ENCODE results near the gene RIBC2.
"Not testable (repeated sequence)": the region's sequence is repeated elsewhere in the genome, so short reads cannot be mapped to it uniquely, and the experiment has no call there.

Gene RIBC2, protein sequence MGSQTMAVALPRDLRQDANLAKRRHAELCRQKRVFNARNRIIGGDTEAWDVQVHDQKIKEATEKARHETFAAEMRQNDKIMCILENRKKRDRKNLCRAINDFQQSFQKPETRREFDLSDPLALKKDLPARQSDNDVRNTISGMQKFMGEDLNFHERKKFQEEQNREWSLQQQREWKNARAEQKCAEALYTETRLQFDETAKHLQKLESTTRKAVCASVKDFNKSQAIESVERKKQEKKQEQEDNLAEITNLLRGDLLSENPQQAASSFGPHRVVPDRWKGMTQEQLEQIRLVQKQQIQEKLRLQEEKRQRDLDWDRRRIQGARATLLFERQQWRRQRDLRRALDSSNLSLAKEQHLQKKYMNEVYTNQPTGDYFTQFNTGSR

DNA sequence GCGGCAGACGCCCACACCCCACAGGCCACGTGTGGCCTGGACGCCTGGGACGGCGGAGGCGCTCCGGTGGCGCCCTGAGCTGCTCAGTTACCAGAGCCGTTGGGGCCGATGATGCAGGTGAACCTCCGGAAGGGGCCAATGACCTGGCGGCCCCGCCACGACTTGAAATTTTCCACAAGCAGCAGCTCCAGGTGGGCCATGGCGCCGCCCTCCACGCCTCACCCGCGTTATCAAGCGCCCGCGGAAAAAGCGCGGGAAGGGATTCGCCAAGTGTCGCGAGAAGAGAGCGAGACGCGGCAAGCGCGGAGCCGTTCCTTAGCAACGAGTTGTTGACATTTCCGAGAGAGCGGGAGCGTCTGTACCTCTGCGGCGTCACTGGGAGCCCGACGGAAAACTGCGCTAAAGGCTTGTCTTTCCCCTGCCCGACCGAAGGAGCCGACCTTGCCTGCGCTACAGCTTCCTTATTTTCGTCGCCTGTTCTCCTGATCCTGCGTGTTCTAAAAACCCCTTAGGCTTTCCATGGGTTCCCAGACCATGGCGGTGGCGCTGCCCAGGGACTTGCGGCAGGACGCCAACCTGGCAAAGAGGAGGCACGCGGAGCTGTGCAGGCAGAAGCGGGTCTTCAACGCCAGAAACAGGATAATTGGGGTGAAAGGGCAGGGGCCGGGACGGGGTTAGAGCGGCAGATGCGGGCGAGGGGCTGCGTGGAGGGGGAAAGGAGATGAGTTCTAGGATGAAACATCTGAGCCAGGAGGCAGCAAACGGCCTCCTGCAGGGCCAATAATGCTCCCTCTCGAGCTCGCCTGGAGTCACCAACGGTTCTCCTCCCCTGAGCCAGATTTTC lies at the start of gene RIBC2, which contains the start of gene SMC1B:
RIBC2 (plus strand) TSS at position 326 of the 844 bp plus-strand sequence; CDS start at position 520, 194 bp downstream.
SMC1B (minus strand) TSS at position 232 of the 844 bp plus-strand sequence; CDS start at position 200, 32 bp downstream.
- DNase-seq, result peak; percentile 88

DNA sequence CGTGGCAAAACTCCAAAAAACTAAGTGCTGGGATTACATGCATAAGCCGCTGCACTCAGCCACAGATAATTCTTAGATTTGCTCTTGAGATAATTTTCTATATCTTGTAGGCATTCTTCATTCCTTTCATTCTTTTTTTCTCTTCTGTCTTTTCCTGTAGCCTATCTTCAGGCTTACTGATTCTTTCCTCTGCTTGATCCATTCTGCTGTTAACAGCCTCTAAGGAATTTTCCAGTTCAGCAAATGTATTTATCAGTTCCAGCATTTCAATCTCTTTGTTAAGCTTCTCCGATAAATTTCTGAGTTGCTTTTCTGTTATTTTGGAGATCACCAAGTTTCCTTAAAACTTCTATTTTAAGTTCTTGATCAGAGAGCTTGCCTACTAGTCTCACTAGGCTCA lies 46.8 kb upstream of the RIBC2 start:
- no peak for DNase-seq

DNA sequence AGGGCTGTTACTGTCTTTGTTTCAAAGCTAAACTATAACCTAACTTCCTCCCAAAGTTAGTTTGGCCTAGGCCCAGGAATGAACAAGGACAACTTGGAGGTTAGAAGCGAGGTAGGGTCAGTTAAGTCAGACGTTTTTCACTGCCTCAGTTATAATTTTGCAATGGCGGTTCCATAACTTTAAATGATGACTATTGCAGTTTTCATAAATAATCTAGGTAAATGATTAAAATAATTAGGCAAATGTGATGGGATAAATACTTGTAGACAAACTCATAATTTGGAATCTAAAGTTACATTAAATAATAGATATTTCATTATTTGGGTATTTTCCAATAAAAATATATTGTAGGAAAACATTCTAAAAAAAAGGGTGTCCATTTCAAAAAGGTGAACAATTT lies 39.9 kb upstream of the RIBC2 start:
- not testable (repeated sequence) for DNase-seq

DNA sequence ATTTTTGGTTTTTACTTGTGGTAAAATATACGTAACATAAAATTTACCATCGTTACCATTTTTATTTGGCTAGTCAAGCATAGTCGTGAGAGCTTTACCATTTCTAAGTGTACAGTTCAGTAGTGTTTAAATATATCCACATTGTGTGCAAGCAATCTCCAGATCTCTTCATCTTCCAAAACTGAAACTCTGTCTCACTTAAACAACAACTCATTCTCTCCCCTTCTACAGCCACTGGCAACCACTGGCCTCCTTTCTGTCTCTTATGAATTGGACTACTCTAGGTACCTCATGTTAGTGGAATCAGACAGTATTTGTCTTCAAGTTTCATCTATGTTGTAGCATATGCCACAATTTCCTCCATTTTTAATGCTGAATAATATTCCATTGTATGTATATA lies 37.5 kb upstream of the RIBC2 start:
- DNase-seq, result no peak

DNA sequence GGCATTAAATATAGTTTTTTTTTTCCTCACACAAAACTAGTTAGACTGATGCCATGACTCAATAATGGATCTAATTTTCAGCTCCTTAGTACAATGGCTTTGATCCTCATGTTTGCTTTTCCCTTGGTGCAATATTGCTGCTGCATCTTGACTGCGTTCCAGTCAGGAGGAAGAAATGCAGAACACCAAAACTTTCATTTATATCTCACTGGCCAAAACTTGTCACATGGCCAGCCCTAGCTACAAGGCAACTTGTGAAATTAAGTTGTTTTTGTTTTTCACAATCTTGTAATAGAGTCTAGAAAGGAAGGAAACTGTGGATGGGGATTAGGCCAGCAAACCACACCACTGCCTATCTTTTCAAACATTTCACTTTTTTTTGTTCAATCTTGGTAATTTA lies 36.8 kb upstream of the RIBC2 start:
- DNase-seq, result no peak

DNA sequence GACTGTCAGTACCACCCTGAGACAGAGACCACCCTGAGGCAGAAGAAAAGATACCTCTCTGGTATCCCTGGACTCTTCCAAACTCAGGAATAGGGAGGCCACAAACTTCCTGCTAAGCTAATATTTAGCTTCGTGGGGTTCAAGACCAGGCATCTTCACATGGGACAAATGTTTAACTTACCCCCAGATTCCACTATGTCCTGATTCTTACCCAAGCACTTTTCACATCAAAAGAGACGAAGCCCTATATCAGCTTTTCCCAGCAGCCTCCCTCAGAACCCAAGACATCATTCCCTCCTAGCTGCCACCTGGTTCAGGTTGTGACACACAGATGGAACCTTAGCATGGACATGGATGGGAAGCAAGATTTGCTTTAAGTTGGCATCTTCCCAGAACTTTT lies 32.1 kb upstream of the RIBC2 start:
- DNase-seq, result no peak

DNA sequence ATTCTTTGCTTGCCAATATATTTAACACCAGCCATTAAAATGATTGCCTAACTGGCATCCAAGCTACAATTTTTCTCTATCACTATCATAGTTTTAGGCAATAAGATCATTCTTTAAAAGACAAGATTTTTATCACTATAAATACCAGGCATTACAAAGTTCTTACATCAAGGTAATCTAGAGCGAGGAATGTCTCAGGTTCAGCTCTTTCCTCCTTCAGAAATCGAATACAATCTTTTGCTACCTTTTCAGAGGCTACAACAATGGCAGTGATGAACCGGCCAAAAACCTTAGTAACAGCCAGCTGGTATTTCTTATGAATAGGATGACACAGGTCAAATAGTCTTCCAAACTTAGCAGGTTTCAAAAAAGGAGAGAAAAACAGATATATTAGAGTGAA lies 23.9 kb upstream of the RIBC2 start:
- DNase-seq, result no peak

DNA sequence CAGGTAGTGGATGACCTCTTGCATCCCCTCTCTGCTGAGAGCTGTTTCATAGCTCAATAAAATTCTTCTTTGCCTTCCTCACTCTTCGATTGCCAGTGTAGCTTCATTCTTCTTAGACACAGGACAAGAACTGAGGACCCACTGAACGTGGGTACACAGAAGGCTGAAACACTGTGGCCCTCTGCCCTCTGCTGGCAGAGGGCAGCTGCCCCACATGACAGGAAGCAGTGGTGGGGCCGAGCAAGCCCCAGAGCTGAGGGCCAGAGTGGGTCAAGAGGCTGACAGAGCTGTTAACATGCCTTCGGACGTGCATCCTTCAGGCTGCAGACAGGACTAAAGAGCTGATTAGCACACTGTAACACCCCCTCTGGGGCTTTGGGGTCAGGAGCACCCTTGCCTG lies 15.7 kb upstream of the RIBC2 start:
- no peak for DNase-seq

DNA sequence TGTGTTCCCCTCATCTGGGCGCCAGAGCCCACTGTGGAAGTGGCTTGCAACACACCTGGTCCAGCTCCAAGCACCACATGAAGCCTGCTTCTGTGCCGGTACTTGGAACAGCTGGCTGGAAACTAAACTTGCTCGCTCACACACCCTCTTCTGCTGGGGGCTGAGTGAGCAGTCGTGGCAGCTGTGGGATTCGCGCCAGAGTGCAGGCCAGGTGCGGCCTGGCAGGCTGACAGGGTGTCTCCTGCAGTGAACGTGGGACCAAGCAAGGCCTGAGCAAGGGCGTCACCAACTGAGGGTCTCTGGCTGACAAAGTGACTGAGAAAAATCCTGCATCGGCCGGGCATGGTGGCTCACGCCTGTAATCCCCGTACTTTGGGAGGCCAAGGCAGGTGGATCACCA lies 15.3 kb upstream of the RIBC2 start:
- DNase-seq, result no peak

DNA sequence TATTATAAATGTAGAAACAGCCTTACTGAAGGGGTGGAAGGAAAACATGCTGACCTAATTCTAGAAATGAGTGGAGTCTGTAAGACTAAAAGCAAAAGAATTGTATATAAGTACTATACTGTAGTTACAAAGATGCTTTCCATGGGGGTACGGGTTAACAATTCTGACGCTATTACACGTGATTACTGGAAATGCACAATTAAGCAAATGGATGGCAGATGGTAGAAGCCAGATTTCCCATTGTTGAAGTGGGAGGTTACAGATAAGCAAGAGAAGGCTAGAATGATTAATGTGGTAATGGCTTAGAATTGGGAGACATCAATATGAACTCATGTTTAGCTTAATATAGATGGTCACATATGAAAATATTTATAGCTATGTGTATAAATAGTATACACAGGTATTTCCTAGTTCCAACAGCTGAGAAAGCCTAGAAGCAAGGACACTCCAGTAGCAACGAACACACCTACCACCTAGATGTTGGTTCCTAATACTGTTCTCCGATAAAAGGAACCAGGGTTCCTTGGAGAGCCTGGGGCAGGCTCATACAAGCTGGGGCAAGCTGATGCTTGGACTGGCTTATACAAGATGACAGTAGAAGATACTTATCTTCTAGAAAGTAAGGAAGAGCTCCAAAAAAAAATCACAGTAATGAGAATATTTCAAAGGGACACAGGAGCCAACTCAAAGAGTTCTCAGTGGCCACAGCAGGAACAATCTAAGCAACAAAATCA lies 13.6 kb upstream of the RIBC2 start:
- no peak for DNase-seq

DNA sequence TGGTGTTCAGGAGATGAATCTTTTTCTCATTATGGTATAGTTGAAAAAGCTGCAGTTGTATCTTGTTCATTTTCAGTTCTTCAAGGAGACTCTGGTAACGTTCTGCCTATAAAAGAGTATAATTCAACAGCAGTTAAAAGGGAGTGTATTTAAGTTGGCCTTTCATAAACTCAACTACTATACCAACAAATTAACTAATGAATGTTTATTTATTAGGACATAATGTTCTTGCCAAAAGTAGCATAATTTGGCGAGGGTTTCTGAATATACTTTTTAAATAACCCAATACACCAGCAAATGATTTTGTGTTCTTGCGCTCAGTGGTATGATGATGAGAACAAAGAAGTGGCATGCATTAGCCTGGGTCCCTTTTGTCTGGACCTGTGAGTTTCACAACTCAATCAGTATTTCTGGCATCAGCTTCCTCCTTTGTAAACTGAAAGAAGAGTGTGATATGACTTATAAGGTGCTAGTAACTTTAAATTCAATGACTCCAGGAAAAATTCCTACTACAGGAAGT lies 11.0 kb upstream of the RIBC2 start:
- no peak for DNase-seq

DNA sequence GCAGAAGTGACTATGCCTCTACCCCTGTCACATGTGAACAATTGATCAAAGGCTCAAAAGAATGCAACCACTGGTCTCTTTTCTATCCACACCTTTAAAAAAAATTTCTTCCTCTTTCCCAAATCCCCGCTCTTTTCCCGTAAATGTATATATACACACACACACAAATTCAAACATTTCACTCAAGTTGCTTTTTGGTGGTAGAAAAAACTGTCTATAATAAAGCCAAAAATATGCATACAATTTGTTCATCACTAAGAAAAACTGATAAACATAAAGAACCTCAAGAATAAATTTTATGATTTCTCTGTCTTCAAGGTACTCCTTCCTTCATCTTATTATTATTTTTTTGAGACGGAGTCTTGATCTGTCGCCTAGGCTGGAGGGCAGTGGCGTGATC lies 5.7 kb upstream of the RIBC2 start:
- DNase-seq, result no peak

DNA sequence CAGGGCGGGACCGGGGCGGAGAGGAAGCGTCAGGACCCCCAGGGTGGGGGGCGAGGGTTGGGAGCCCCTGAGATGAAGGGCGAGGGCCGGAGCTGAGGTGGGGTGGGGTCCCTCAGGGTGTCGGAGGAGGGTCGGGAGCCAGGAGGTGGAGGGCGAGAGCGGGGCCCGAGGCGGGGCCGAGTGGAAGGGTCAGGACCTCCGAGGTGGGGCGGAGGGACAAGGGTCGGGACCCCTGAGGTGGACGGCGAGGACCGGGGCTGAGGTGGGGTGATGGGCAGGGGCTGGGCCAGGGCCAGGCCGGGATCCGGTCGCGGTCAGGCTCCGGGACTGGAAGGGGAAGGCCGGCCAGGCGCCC lies 503 bp upstream of the RIBC2 start:
- no peak for DNase-seq

DNA sequence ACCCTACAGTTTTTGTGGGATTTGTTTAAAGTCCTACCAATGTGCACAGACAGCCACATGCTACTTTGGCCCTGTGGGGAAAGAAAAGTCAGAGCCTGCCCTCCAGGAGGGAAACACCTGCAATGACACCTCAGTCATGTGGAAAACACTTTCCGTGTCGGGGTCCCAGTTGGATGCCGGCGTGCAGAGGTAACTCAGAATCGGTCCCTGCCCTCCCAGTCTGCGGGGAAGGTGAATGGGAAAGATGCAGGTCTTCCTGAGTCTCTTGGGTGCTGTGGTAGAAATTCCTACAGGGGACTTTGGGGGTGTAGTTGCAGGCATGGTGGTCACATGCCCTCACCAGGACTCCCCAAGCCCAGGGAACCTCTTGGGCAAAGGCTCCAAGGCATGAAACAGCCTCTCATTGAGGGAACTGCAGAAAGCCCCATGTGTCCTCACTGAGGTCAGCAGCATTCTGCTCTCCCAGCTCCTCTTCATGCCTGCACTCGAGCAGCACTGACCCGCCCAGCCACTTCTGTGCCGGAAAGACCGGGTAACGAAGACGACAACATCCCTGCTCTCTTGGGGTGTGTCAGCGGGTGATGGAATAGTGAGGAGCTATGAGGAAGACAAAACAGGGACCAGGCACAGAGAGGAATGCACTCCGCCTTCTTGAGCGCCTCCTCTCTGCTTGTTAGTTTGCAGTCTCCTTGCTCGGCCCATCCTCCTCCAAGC lies 4.7 kb downstream of the RIBC2 start:
- DNase-seq, result no peak

DNA sequence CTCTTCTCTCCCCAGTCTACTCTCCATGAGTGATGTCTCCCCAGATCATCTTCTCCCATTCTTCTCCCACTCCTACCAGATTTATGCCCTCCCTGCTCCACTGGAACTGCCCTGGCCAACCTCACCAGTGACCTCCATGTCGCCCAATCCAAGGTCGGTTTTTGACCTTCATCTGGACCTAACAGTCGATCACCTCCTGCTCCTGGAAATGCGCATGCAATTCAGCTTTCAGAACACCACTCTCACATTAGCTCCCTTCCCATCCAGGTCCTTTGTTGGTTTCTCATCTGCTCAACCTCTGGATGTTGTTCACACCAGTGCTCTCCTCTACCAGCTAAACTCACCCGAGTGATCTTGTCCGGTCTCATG lies 5.3 kb downstream of the RIBC2 start:
- no peak for DNase-seq

DNA sequence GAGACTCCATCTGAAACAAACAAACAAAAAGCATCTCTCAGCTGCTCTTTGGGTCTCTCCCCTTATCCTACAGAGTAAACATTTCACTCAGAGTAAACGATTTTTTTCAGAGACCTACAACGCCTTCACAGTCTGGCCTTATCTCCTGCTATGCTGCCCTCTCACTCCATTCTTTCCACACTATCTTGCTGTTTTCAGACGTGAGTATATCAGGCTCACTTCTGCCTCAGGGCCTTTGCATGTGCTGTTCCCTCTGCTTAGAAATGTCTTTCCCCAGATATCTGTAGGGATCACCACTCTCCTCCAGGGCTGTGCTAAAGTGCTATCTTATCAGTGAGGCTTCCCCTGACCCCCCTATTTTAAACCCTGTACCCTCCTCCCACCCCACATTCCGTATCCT lies 6.5 kb downstream of the RIBC2 start:
- DNase-seq, result no peak

DNA sequence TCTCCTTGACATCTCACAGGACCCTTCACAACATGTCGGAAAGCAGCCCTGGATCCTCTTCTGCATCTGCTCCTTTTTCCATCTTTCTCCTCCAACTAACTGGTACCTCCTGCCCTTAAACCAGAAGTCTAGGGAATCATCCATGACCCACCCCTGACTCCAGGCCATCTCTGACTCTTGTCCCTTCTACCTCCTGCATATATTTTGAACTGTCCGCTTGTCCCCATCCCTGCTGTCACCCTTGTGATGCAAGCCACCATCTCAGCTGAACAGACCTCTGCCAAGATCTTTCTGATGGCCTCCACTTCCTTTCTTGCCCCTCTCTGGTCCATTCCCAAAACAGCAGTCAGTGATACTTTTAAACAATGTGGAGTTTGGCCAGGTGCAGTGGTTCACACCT lies 7.0 kb downstream of the RIBC2 start:
- DNase-seq, result no peak

DNA sequence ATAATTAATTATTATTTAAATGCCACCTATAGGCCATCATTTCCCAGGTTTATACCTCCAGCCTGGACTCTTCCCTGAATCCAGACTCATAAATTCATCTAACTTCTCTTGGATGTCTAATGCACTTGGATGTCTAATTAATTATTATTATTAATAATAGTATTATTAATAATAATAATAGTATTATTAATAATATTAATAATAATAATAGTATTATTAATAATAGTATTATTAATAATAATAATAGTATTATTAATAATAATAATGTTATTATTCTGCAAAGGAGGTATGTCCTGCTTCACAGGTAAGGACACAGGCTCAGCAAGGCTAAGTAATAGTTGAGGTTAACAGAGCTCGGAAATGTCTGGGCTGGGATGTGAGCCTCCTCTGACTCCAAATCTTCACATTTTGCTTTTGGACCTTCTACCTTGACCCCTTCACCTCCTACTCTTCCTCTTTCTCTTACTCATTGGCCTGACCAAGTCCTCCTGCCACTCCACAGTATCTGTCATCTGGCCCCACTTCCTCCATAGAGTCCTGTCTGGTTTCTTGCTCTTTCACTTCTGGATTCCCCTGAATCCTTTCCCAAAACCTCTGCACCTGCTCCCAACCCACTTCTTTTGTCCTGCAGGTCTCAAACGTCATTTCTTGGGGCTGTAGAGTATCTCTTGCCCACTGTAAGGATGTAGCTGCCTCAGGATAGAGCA lies 8.0 kb downstream of the RIBC2 start:
- DNase-seq, result no peak

DNA sequence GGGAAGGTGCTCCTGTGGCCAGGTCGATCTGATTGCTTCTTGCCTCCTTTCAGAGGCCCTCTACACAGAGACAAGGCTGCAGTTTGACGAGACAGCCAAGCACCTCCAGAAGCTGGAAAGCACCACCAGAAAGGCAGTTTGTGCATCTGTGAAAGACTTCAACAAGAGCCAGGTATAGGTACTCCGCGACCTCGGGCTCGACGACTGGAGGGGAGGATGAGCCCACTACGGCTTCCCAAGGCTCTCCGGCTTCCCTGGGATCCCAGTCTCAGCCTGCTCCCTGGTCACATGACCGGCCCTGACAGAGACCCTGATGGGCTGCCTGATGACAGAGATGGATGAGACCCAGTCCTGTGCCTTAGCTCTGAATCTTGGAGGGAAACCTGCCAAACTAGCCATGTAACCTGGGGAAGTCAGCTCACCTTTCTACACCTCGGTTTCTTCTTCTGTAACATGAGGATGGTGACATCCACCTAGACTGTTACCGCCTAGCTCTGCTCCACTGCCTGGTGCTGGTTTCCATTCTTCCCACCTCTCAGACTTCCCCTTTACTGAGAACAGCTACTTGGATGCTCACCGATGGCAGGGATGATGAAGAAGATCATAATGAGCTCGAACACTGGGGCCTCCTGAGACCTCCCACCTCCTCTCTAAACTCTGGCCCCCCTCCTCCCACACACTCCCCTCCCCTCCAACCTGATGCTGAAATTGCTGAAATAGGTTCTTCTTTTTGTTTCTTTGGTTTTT lies 8.9 kb downstream of the RIBC2 start:
- no peak for DNase-seq

DNA sequence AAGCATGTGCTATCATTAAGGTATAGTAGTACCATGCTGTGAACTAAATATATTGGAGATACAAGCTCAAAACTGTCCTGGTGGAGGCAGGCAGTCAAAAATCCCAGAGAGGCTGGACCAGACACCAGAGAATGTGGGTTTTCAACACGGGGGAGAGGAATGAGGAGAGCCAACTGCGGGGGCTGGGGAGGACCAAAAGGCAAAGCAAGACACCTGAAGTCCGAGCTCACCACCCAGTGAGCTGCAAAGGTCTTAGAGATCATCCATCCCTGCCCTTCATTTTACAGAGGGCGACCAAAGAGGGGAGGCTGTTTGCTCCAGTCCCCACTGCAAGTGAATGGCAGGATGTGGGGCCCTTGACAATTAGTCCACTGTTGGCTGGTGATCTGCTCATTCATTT lies 10.0 kb downstream of the RIBC2 start:
- DNase-seq, result no peak

DNA sequence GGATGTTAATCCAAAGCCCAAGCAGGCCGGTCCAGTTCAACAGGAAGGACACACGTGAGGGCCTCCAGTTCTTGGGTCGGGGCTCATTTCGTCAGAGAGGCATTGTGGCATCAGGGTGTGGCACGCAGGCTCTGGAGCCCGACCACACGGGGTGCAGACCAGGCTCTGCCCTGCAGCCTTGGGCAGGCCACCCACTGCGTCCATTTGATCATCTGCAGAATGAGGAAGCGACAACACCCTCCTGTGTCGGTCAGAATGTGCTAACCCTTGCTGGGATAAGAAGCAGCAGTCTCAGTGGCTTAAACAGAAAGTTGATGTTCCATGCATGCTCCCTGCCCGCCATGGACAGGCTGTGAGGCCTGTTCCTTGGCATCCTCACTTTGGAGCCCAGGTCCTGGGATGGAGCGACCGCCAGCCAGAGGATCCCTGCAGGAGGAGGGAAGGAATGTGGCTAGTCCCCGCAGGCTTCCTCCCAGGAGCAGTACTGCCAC lies 10.8 kb downstream of the RIBC2 start:
- DNase-seq, result no peak
